Keratinocyte (primary cell): ENCODE measurements around the gene SLFN12. TPM values are rescaled to one million over a fixed set of nuclear protein-coding genes. Genes with fewer than 3 reads are reported as not detected.

Experiments
- DNase-seq: peaks from one replicate; pipeline ENCODE4 v3.0.0-alpha.2; 2011; ENCODE audit warnings: low read depth, missing footprints, low spot score
- FAIRE-seq: peaks from 2 replicates; lab custom pipeline; 2011; peaks lifted over from hg19 to GRCh38; lab: Jason Lieb, UNC
- H2AFZ ChIP-seq: 2 replicates; pipeline ENCODE4 v1.6.0; 2012; ENCODE audit warnings: low read length, control low read depth, inconsistent platforms; ENCODE audit not compliant: control insufficient read depth
- H3K27ac ChIP-seq: 2 replicates; pipeline ENCODE4 v1.5.1; 2011; ENCODE audit warnings: low read length; ENCODE audit not compliant: control insufficient read depth, insufficient read depth
- H3K27me3 ChIP-seq: 3 replicates; pipeline ENCODE4 v1.6.0; 2011; ENCODE audit warnings: low read length; ENCODE audit not compliant: control insufficient read depth, insufficient read depth; ENCODE audit errors: extremely low read depth
- H3K36me3 ChIP-seq, 2 experiments: 2 replicates in 1 of 2; 3 replicates in 1 of 2; pipeline ENCODE4 v1.5.1; 2011; ENCODE audit warnings: low read length in 2 of 2, mild to moderate bottlenecking in 1 of 2; ENCODE audit not compliant: control insufficient read depth in 2 of 2, insufficient read depth in 2 of 2; ENCODE audit errors: extremely low read depth in 1 of 2
- H3K4me1 ChIP-seq: 3 replicates; pipeline ENCODE4 v1.5.1; 2011; ENCODE audit warnings: low read length; ENCODE audit not compliant: control insufficient read depth, insufficient read depth; ENCODE audit errors: extremely low read depth
- H3K4me2 ChIP-seq: 3 replicates; pipeline ENCODE4 v1.6.0; 2011; ENCODE audit warnings: low read depth, low read length; ENCODE audit not compliant: control insufficient read depth, insufficient read depth; ENCODE audit errors: extremely low read depth
- H3K4me3 ChIP-seq, 3 experiments: fragments of 200-600 bp in 1 of 3; sonication (generic) in 1 of 3; 2 replicates in 2 of 3; 3 replicates in 1 of 3; pipeline ENCODE4 v1.5.1; 2011 to 2016; ENCODE audit warnings: low read length in 3 of 3, mild to moderate bottlenecking in 3 of 3, control low read depth in 2 of 3, inconsistent platforms in 1 of 3, low read depth in 1 of 3, mixed read lengths in 1 of 3, mixed run types in 1 of 3, moderate library complexity in 1 of 3; ENCODE audit not compliant: control insufficient read depth in 2 of 3, insufficient read depth in 2 of 3; ENCODE audit errors: extremely low read depth in 1 of 3
- H3K79me2 ChIP-seq: 2 replicates; pipeline ENCODE4 v1.6.0; 2012; ENCODE audit warnings: low read length; ENCODE audit not compliant: control insufficient read depth, insufficient read depth
- H3K9ac ChIP-seq: 3 replicates; pipeline ENCODE4 v1.6.0; 2011; ENCODE audit warnings: low read length; ENCODE audit not compliant: control insufficient read depth, insufficient read depth; ENCODE audit errors: extremely low read depth
- H3K9me1 ChIP-seq: 3 replicates; pipeline ENCODE4 v1.6.0; 2011; ENCODE audit warnings: low read length; ENCODE audit not compliant: control insufficient read depth, insufficient read depth; ENCODE audit errors: extremely low read depth
- H3K9me3 ChIP-seq: 2 replicates; pipeline ENCODE4 v1.5.1; 2012; ENCODE audit warnings: low read depth, low read length; ENCODE audit not compliant: control insufficient read depth
- H4K20me1 ChIP-seq: 3 replicates; pipeline ENCODE4 v1.6.0; 2011; ENCODE audit warnings: low read length; ENCODE audit not compliant: control insufficient read depth, insufficient read depth; ENCODE audit errors: extremely low read depth
- EZH2 ChIP-seq: IDR thresholded peaks from one replicate; pipeline ENCODE4 v1.6.1; 2012; ENCODE audit warnings: inconsistent platforms, mild to moderate bottlenecking, low read length, moderate library complexity
- dilution Hi-C: fragments of 300-500 bp; cut with MboI; formaldehyde crosslinking; loops from one replicate; pipeline ENCODE4 v1.7.0; 2020; ENCODE audit warnings: low sequenced_read_pairs; ENCODE audit not compliant: extremely low pct_ligation_motif_present
- polyA plus RNA-seq, 5 experiments: library from polyadenylated mRNA; depleted of rRNA in 3 of 5; stranded (reverse) in 3 of 5; stranded (forward) in 1 of 5; unstranded in 1 of 5; fragments of >200 nt; gene quantifications; 1 replicate in 1 of 5; 2 replicates in 3 of 5; 3 replicates in 1 of 5; pipeline versions ENCODE4 v1.2.1 to v1.2.3, GENCODE V29; 2011 to 2012; ENCODE audit warnings: missing spikeins in 2 of 5, low read depth in 1 of 5, low replicate concordance in 1 of 5
- TF ChIP-seq, protein P1 (sequence below), 3 experiments: IDR thresholded peaks in 1 of 3; conservative IDR thresholded peaks in 1 of 3; optimal IDR thresholded peaks in 1 of 3; 2 replicates in 2 of 3; 3 replicates in 1 of 3; pipeline versions ENCODE3 to v1.5.1; 2011; ENCODE audit warnings: low read length in 3 of 3, mild to moderate bottlenecking in 3 of 3, moderate library complexity in 2 of 3, control low read depth in 1 of 3, inconsistent platforms in 1 of 3; ENCODE audit not compliant: insufficient read depth in 2 of 3; ENCODE audit errors: extremely low read depth in 1 of 3

The SLFN12 gene
- polyA plus RNA-seq, 1 donor (not counting 4 experiments of a cell fraction or from before 2014, with no cell fraction given) = 15.2 TPM

DNA sequence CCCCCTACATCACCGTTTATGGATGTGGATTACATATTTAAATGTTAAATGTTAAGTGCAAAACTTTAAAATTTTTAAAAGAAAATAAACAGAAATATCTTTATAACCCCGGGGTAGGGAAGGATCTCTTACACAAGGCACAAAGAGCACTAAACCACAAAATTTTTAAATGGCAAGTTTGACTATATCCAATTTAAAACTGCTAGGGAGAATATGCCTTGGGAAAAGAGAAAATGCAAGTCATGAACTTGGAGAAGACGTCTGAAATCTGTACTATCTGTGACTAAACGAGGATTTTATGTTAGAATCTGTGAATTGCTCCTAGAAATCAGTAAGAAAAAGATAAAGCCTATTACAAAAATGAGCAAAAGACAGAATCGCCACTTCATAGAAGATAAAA lies 44.9 kb upstream of the SLFN12 start:
- peaks cover 10% of the 10 kb centered on the region for H3K27me3 ChIP-seq
- no peak for FAIRE-seq
- H3K27ac ChIP-seq = no peak overlapping the region
- H3K9ac ChIP-seq = no peak overlapping the region
- no peak overlapping the region for H3K4me3 ChIP-seq
- no peaks in the 10 kb centered on the region for H3K79me2 ChIP-seq
- no peak for DNase-seq
- TF ChIP-seq, protein P1, sequence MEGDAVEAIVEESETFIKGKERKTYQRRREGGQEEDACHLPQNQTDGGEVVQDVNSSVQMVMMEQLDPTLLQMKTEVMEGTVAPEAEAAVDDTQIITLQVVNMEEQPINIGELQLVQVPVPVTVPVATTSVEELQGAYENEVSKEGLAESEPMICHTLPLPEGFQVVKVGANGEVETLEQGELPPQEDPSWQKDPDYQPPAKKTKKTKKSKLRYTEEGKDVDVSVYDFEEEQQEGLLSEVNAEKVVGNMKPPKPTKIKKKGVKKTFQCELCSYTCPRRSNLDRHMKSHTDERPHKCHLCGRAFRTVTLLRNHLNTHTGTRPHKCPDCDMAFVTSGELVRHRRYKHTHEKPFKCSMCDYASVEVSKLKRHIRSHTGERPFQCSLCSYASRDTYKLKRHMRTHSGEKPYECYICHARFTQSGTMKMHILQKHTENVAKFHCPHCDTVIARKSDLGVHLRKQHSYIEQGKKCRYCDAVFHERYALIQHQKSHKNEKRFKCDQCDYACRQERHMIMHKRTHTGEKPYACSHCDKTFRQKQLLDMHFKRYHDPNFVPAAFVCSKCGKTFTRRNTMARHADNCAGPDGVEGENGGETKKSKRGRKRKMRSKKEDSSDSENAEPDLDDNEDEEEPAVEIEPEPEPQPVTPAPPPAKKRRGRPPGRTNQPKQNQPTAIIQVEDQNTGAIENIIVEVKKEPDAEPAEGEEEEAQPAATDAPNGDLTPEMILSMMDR (optimal IDR thresholded peaks at IDR 0.05 in 1 of 3, IDR thresholded peaks at IDR 0.05 in 1 of 3, conservative IDR thresholded peaks at IDR 0.05 in 1 of 3; ENCODE audit: extremely low read depth in 1 of 3, insufficient read depth in 2 of 3, low read length in 3 of 3) = no peak
- no peak for TF ChIP-seq EZH2
- H3K4me1 ChIP-seq = no peaks in the 10 kb centered on the region
- no peaks in the 10 kb centered on the region for H3K9me3 ChIP-seq
- H3K9me1 ChIP-seq = no peaks in the 10 kb centered on the region
- H3K4me2 ChIP-seq = no peak overlapping the region
- H2AFZ ChIP-seq = no peak overlapping the region
- dilution Hi-C loops = no loop called here
- no peaks in the 10 kb centered on the region for H4K20me1 ChIP-seq
- H3K36me3 ChIP-seq = no peaks in the 10 kb centered on the region

DNA sequence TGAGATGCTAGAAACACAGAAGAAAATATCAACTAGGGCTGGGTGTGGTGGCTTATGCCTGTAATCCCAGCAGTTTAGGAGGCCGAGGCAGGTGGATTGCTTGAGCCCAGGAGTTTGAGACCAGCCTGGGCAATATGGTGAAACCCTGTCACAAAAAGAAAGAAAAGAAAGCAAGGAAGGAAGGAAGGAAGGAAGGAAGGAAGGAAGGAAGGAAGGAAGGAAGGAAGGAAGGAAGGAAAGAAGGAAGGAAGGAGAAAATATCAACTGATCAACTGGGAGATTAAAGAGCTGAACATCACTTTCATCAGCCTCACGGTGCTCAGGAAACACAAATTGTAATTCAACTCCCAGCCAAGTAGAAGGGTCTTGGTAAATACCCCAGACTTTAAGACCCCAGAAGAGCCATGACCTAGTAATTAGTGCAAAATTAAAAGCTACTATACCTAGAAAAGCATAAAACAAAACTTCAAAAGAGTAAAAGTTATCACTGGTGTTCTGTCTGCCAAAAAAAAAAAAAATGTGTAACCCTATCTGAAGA lies 44.1 kb upstream of the SLFN12 start:
- no peaks in the 10 kb centered on the region for H3K9me1 ChIP-seq
- no peaks in the 10 kb centered on the region for H3K9me3 ChIP-seq
- H3K4me1 ChIP-seq = no peaks in the 10 kb centered on the region
- no peak overlapping the region for H3K9ac ChIP-seq
- no peak for DNase-seq
- dilution Hi-C loops = no loop called here
- peaks cover 10% of the 10 kb centered on the region for H3K27me3 ChIP-seq
- H4K20me1 ChIP-seq = no peaks in the 10 kb centered on the region
- H3K79me2 ChIP-seq = no peaks in the 10 kb centered on the region
- TF ChIP-seq EZH2 = no peak
- TF ChIP-seq, protein P1 (optimal IDR thresholded peaks at IDR 0.05 in 1 of 3, IDR thresholded peaks at IDR 0.05 in 1 of 3, conservative IDR thresholded peaks at IDR 0.05 in 1 of 3; ENCODE audit: extremely low read depth in 1 of 3, insufficient read depth in 2 of 3, low read length in 3 of 3) = no peak
- no peak for FAIRE-seq
- no peak overlapping the region for H3K4me3 ChIP-seq
- no peak overlapping the region for H3K27ac ChIP-seq
- H3K36me3 ChIP-seq = no peaks in the 10 kb centered on the region
- H2AFZ ChIP-seq = no peak overlapping the region
- no peak overlapping the region for H3K4me2 ChIP-seq
